ENCODE results near the gene GASK1A.
A peak's percentile ranks its signal among the peaks of the same experiment; 100 is the strongest.

The GASK1A gene

GRCh38 chr3:43014241-43014640 is 35.1 kb downstream of the GASK1A start:
- DNase-seq (no peak), ATAC-seq (ENCODE audit: insufficient read depth, low read depth) (no peak)
- Histone ChIP-seq H3K4me2 (ENCODE audit: insufficient read depth, low read length) (no peak overlapping the region), H4K20me1 (ENCODE audit: insufficient read depth, low read length) (no peaks in the 10 kb centered on the region), H3K9ac (ENCODE audit: low read depth, low read length) (no peak overlapping the region), H3K27me3 (ENCODE audit: insufficient read depth, low read length, poor library complexity) (no peaks in the 10 kb centered on the region), H2AFZ (ENCODE audit: low read depth, low read length) (no peak overlapping the region), H3K36me3 (ENCODE audit: insufficient read depth, low read length) (no peaks in the 10 kb centered on the region), H3K9me3 (ENCODE audit: insufficient read depth, low read length, severe bottlenecking) (peaks cover 52% of the 10 kb centered on the region), H3K27ac (ENCODE audit: low read length) (peak overlapping the region; percentile 76), H3K79me2 (ENCODE audit: insufficient read depth, low read length) (no peaks in the 10 kb centered on the region), H3K4me3 (ENCODE audit: low read depth in 1 of 2, low read length in 2 of 2) (no peak overlapping the region), H3K4me1 (ENCODE audit: insufficient read depth, low read length) (peaks cover 9% of the 10 kb centered on the region; the same call in 1 of the 2 replicates)
- TF ChIP-seq EZH2 (IDR thresholded peaks at IDR 0.05; ENCODE audit: borderline replicate concordance, low read depth, low read length, severe bottlenecking) = no peak
- TF ChIP-seq CTCF (IDR thresholded peaks at IDR 0.05; ENCODE audit: borderline replicate concordance, extremely low read depth, low read length, poor library complexity, severe bottlenecking) = no peak

- H3K4me1 ChIP-seq (ENCODE audit: insufficient read depth, low read length) = peaks cover 11% of the 10 kb centered on the region
- no peak overlapping the region for H2AFZ ChIP-seq (ENCODE audit: low read depth, low read length)
- no peaks in the 10 kb centered on the region for H3K79me2 ChIP-seq (ENCODE audit: insufficient read depth, low read length)
- peaks cover 52% of the 10 kb centered on the region for H3K9me3 ChIP-seq (ENCODE audit: insufficient read depth, low read length, severe bottlenecking)
- H4K20me1 ChIP-seq (ENCODE audit: insufficient read depth, low read length) = no peaks in the 10 kb centered on the region
- no peaks in the 10 kb centered on the region for H3K36me3 ChIP-seq (ENCODE audit: insufficient read depth, low read length)
- H3K4me2 ChIP-seq (ENCODE audit: insufficient read depth, low read length) = no peak overlapping the region
- no peak for TF ChIP-seq EZH2 (IDR thresholded peaks at IDR 0.05; ENCODE audit: borderline replicate concordance, low read depth, low read length, severe bottlenecking)
- TF ChIP-seq CTCF (IDR thresholded peaks at IDR 0.05; ENCODE audit: borderline replicate concordance, extremely low read depth, low read length, poor library complexity, severe bottlenecking) = no peak
- no peak overlapping the region for H3K9ac ChIP-seq (ENCODE audit: low read depth, low read length)
- ATAC-seq (ENCODE audit: insufficient read depth, low read depth) (no peak), DNase-seq (no peak)
- no peaks in the 10 kb centered on the region for H3K27me3 ChIP-seq (ENCODE audit: insufficient read depth, low read length, poor library complexity)
- no peak overlapping the region for H3K4me3 ChIP-seq (ENCODE audit: low read depth in 1 of 2, low read length in 2 of 2)
- H3K27ac ChIP-seq (ENCODE audit: low read length) = peak overlapping the region; percentile 76
Observed at GRCh38 chr3:43014956-43015355, 35.8 kb downstream of the GASK1A start.

GRCh38 chr3:43015572-43015971 is 36.5 kb downstream of the GASK1A start:
- Histone ChIP-seq H3K79me2 (ENCODE audit: insufficient read depth, low read length) (no peaks in the 10 kb centered on the region), H3K4me3 (ENCODE audit: low read depth in 1 of 2, low read length in 2 of 2) (no peak overlapping the region), H4K20me1 (ENCODE audit: insufficient read depth, low read length) (no peaks in the 10 kb centered on the region), H3K36me3 (ENCODE audit: insufficient read depth, low read length) (no peaks in the 10 kb centered on the region), H3K27ac (ENCODE audit: low read length) (peak overlapping the region; percentile 76), H3K27me3 (ENCODE audit: insufficient read depth, low read length, poor library complexity) (no peaks in the 10 kb centered on the region), H3K4me2 (ENCODE audit: insufficient read depth, low read length) (no peak overlapping the region), H3K4me1 (ENCODE audit: insufficient read depth, low read length) (peaks cover 18% of the 10 kb centered on the region), H3K9ac (ENCODE audit: low read depth, low read length) (no peak overlapping the region), H2AFZ (ENCODE audit: low read depth, low read length) (no peak overlapping the region), H3K9me3 (ENCODE audit: insufficient read depth, low read length, severe bottlenecking) (peaks cover 52% of the 10 kb centered on the region)
- no peak for TF ChIP-seq CTCF (IDR thresholded peaks at IDR 0.05; ENCODE audit: borderline replicate concordance, extremely low read depth, low read length, poor library complexity, severe bottlenecking)
- no peak for TF ChIP-seq EZH2 (IDR thresholded peaks at IDR 0.05; ENCODE audit: borderline replicate concordance, low read depth, low read length, severe bottlenecking)
- DNase-seq = no peak
- ATAC-seq (ENCODE audit: insufficient read depth, low read depth) = no peak
